HG02970 (cell line): Measurements from ENCODE around the gene MAP4K5.
"Not testable (repeated sequence)": the region's sequence is repeated elsewhere in the genome, so short reads cannot be mapped to it uniquely, and the experiment has no call there.

Experiments
- ATAC-seq: cut with Tn5 transposase; IDR thresholded peaks from one replicate; pipeline ENCODE4 v1.9.1; 2021; ENCODE audit warnings: mild to moderate bottlenecking, moderate library complexity, moderate number of reproducible peaks; ENCODE audit not compliant: unreplicated experiment, low FRiP score

MAP4K5 gene

GRCh38 chr14:50532502-50533240, at the start of gene MAP4K5:
TSS of gene MAP4K5 (minus strand) at chr14:50532569. CDS start at chr14:50532049, 520 bp downstream.
- ATAC-seq, result peak; percentile 86

DNA sequence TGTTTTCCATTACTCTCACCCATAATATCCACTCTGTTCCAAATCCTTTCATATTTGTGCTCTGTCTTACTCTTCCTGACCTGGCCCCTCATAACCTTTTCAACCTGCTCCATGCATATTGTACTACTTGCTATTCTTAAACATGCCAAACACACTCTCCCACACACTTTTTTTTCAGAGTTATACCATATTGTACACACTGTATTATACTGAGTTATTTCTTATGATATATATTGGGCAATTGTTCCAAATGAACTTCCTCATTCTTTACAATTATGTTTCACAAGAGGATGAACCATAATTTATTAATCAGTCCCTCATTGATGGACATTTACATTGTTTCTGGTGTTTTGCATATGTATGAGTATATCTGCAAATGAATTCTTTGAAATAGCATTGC, 46.1 kb upstream of the MAP4K5 start:
- no peak for ATAC-seq

DNA sequence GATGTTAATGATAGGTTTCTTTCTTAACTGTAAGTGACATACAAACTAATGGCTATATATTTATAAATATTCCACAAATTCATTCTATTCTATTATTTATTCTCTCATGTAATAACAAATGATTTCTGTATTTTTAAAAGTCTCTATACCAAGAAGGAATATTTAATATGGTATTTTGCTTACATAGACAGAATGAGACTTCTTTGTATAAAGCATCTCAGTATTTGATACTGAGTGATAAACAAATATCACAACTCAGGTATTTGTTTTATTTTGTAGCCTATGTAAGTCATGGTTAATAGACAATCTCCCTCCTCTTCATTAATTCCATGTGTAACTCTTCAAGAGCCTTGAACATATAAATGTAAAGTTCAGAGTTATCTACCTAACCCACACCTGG, 45.6 kb upstream of the MAP4K5 start:
- ATAC-seq, result no peak

- ATAC-seq, result no peak
Measured at GRCh38 chr14:50575769-50576168, 43.4 kb upstream of the MAP4K5 start.

DNA sequence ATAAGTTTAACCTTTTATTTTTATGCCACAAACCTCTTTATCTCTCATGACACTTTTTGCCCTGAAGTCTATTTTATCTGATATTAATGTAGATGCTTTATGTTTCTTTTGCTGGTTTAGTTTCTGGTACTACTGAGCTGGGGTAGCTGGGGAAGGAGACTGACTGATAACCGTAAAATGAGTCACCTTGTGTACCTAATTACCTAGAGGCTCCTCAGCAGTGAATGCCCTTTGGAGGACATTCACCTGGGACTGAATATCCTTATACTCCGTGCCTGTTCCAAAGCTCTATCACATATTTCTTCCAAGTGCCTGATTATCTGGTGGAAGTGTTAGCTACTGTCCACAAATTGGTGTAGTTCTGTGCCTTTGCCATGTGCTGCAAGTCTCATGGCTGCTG, 41.5 kb upstream of the MAP4K5 start:
- ATAC-seq, result no peak

- ATAC-seq, result no peak
Measured at GRCh38 chr14:50569714-50570274, 37.4 kb upstream of the MAP4K5 start.

- no peak for ATAC-seq
Measured at GRCh38 chr14:50562841-50563240, 30.5 kb upstream of the MAP4K5 start.

GRCh38 chr14:50560931-50561285, 28.5 kb upstream of the MAP4K5 start:
- ATAC-seq, result no peak

GRCh38 chr14:50559990-50560930, 27.9 kb upstream of the MAP4K5 start, which contains the start of gene ATL1:
TSS of gene ATL1 (plus strand) at chr14:50560145. CDS start at chr14:50560266, 121 bp downstream.
- ATAC-seq, result no peak

GRCh38 chr14:50552796-50553195, 20.4 kb upstream of the MAP4K5 start:
- not testable (repeated sequence) for ATAC-seq

GRCh38 chr14:50551877-50552276, 19.5 kb upstream of the MAP4K5 start:
- no peak for ATAC-seq

- no peak for ATAC-seq
Measured at GRCh38 chr14:50550294-50550693, 17.9 kb upstream of the MAP4K5 start.

- ATAC-seq, result no peak
Measured at GRCh38 chr14:50545618-50546017, 13.2 kb upstream of the MAP4K5 start.

DNA sequence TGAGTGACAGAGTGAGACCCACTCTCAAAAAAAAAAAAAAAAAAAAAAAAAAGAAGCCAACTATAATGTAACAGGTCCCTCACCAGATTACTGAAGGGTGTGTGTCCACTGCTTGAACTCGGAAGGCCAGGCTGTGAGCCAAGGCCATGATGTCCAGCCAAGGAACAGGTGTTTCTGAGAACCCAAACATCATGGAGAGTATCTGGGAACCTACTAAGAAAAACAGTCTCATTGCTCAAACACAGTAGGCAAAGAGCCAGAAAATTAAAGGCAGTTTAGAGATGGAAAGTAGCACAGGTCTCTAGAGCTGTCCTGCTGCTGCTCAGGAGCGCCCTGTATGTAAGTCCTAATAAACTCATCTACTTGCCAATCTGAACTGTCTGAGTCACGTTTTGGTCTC, 12.5 kb upstream of the MAP4K5 start:
- no peak for ATAC-seq

DNA sequence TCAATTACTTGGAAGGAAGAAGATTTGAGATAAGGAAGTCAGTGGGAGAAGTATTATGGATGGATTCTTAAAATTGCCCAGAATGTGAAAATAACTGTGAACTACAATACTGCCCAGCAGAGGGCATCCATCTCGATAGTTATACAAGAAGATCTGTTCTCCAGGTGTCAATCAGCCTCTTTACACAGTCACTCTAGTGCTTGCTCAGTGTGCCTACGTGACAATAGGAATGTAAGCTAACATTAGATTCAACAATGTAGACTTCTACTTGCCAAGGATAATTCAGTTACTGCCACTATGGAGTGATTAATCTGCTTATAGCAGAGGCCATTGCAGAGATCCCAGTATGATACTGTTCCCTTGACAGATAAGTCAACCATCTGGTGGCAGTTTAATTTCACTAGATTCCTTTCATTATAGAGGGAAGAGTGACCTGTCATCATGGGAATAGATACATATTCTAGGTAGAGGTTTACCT, 10.6 kb upstream of the MAP4K5 start:
- ATAC-seq, result no peak

GRCh38 chr14:50541159-50541567, 8.8 kb upstream of the MAP4K5 start:
- ATAC-seq, result no peak

GRCh38 chr14:50539051-50539450, 6.7 kb upstream of the MAP4K5 start:
- no peak for ATAC-seq

DNA sequence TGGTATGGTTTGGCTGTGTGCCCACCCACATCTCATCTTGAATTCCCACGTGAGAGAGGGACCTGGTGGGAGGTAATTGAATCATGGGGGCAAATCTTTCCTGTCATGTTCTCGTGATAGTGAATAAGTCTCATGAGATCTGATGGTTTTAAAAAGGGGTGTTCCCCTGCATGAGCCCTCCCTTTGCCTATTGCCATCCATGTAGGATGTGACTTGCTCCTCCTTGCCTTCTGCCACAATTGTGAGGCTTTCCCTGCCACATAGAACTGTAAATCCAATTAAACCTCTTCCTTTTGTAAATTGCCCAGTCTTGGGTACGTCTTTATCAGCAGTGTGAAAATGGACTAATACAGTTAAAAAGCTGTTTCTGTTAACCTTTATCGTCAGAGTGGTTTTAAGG, 5.7 kb upstream of the MAP4K5 start:
- not testable (repeated sequence) for ATAC-seq

GRCh38 chr14:50534997-50535396, 2.6 kb upstream of the MAP4K5 start:
- ATAC-seq, result no peak

GRCh38 chr14:50534416-50534815, 2.0 kb upstream of the MAP4K5 start:
- no peak for ATAC-seq

DNA sequence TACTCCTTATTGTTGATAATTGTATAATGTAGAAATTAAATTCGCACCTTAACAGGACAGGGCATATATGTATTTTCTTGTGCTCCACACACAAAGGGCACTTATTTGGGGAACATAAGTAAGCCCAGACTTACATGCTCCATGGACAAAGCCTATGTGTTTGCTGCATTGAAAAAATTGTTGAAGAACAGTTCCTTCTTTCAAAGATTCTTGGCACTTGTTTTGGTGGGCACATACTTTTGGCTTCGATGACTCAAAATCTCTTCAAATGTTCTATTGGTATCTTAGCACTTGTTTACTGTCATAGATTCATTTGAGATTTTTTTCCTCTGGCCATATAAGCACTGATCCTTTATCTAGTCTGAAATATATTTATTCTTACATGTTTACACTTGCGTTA, 1.4 kb upstream of the MAP4K5 start:
- ATAC-seq, result no peak
